GM19023 (cell line): ENCODE data around the gene ZFP3.
"Not testable (repeated sequence)": the region's sequence is repeated elsewhere in the genome, so short reads cannot be mapped to it uniquely, and the experiment has no call there.

Experiments used
- ATAC-seq: cut with Tn5 transposase; IDR thresholded peaks from one replicate; pipeline ENCODE4 v1.9.1; 2021; ENCODE audit warnings: mild to moderate bottlenecking, moderate library complexity; ENCODE audit not compliant: unreplicated experiment

ZFP3 gene

GRCh38 chr17:5123343-5124124 is 45.3 kb downstream of the ZFP3 start:
- no peak for ATAC-seq

- not testable (repeated sequence) for ATAC-seq
Measured at GRCh38 chr17:5124125-5124760, 46.0 kb downstream of the ZFP3 start.

- ATAC-seq = not testable (repeated sequence)
Measured at GRCh38 chr17:5124896-5125295, 46.6 kb downstream of the ZFP3 start.

- ATAC-seq = no peak
Measured at GRCh38 chr17:5126719-5127488, 48.6 kb downstream of the ZFP3 start.

DNA sequence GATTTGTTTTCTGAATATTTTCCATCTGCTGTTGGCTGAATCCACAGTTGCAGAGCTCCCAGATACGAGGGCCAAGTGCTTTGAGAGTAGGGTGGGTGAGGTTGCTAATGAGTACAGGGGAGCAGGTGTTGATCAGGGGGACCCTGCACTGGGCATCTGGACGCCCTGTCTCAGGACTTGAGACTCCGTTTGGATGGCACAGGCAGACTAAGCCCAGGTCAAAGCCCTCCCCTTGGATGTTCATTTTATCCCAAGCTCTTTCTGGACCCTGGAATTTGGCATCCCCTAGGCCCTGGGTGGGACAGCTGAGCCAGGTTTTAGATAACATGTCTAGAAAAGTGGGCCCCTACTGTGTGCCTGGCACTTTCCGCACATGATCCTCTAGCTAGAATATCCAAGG is 49.6 kb downstream of the ZFP3 start:
- no peak for ATAC-seq

DNA sequence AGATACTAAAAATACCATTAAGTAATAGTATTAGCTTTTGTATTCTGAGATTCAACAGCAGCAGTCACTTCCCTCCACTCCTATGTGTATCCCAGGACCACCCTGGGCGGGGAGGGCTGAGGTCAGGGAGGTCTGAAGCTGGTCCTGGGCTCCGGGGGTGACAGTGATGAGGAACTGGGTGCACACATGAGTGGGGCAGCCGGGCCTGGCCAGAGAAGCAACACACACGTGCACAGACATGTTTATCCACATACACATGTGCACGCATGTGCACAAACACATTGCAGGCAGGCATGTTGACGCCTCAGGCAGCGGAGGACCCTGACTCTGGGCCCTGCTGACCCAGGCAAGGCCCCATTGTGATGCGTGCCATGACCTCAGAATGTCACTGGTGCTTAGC is 50.1 kb downstream of the ZFP3 start:
- ATAC-seq = not testable (repeated sequence)

DNA sequence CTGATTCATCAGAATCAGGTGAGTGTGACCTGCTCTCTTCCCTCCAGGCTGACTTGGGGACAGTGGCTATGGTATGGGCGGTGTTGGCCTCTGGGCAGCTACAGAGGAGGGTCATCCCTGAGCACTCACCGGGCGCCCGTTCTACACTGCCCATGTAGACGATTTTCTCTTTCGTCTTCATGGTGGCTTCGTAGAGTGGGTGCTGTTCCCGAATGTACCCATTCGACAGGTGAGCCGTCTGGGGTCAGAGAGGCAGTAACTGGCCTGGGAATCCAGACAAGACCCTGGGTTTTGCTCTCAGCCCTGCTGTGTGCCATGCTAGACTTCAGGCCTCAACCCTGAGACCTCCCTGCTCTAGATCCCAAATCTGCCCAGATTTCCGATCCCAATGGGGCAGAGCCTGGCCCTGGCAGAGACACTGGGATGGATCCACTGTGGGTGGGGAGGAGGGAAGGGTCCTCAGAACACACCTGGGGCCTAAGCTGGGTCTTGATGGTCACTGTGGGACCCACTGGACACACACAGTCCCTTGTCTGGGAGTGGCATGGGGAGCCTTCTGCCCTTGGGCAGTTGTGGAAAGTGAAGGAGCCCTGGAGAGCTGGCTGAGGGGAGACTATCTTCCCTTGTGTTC is 50.8 kb downstream of the ZFP3 start:
- ATAC-seq = no peak

- not testable (repeated sequence) for ATAC-seq
Measured at GRCh38 chr17:5129770-5130169, 51.5 kb downstream of the ZFP3 start.

GRCh38 chr17:5130261-5130660 is 52.0 kb downstream of the ZFP3 start:
- not testable (repeated sequence) for ATAC-seq

DNA sequence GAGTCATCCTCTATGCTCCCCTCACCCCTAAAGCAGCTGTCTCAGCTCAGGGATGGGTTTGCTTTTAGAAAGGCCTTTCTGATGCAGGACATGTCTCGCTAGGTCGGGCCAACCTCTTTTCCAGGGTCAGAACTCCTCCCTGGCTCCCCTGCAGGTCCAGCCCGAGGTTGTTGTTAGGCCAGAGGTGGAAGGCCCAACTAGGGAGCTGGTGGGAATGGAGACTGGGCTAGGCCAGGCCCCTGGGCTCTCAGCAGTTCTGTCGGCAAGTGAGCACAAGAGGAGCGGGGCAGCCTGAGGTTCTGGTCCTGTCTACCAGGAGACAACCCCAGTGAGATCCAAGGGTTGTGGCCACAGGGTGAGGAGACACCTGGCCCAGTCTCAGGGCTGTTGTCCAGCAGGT is 52.4 kb downstream of the ZFP3 start:
- ATAC-seq = not testable (repeated sequence)

DNA sequence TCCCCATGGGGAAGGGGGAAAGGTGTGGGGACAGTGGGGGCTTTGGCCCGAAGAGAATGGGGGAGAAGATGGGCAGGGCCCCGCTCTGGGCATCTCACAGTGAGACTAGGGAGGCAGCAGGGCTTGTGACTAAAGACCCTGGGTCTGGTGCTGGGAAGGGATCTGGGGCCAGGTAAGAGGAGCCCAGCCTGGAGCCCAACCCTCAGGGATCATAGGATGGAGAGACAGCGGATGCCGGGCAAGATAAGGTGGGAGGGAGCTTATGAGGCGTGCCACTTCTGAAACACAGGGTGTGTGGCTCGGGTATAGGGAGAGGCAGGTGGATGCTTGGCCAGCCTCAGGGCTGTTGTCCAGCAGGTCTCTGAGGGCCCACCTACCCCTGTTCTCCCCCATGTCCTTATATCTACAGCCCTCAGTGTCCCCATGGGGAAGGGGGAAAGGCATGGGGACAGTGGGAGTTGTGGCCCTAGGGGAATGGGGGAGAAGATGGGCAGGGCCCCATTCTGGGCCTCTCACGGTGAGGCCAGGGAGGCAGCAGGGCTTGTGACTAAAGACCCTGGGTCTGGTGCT is 53.0 kb downstream of the ZFP3 start:
- no peak for ATAC-seq

DNA sequence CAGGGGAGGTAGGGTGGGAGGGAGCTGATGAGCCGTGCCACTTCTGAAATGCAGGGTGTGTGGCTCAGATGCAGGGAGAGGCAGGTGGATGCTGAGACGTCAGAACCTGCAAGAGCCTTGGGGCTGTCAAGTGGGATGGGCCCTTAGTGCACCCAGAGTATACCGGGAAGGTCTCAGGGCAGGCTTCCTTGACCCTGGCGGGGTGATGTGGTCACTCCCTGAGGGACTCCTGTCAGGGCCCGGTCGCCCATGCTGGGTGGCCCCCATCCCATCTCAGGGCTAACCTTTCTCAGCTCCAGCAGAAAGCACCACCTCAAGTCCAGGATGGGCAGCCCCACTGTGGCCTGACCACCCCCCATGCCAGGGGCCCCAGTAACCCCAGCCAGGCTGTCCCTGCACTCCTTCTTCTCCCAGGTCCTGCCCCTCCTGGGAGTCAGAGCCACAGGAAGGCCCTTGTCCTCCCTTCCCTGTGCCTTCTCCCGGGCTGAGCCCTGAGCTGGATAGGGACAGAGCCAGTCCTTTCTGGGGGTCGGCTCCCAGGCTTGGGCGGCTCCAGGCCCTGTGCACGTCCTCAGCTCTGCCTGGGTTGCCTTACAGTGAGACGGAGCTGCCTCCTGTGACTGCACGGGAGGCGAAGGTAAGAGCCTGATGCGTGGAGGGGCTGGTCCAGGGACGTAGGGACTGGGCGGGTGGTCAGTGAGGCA is 53.7 kb downstream of the ZFP3 start:
- ATAC-seq = not testable (repeated sequence)

DNA sequence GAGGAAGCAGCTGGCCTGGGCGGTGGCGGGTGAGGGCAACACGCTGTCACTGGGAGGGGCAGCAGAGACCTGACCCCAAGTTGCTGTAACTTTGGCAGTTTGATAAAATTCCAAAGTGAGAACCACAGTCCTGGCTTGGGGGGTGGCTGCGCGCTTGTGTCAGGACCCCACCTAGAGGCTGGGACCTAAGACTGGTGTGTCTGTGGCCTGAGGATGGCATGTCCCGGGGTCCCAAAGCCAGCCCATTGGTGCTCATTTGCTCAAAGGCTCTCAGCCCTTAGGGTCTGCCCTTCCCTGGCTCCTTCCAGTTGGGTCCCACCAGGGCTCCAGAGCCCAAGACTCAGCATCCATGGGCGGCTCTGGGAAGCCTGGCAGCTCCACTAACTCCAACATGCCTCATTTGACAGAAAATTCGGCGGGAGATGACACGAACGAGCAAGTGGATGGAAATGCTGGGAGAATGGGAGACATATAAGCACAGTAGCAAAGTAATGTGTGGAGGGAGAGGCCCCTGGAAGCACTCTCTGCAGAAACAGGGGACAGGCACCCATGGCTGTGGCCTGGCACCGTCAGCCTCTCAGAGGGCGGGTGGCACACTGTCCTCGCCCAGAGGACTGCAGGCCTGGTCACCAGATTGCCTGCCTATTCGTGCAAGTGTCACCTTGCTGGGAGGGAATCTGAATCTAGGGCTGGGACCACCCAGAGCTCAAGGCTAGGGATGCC is 54.4 kb downstream of the ZFP3 start:
- ATAC-seq = not testable (repeated sequence)

DNA sequence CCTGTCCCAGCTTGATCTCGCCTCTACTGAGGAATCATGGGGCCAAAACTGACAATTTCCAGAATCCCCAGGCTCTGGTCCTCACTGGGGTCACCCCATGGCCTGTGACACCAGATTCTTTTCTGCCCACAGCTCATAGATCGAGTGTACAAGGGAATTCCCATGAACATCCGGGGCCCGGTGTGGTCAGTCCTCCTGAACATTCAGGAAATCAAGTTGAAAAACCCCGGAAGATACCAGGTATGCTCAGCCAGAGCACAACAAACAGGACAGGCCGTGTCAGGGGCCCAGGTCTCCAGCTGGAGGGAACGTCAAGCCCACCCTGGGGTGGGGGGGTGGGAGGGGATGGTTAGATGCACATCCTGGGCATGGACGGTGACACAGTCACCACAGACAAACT is 55.0 kb downstream of the ZFP3 start:
- ATAC-seq = no peak

DNA sequence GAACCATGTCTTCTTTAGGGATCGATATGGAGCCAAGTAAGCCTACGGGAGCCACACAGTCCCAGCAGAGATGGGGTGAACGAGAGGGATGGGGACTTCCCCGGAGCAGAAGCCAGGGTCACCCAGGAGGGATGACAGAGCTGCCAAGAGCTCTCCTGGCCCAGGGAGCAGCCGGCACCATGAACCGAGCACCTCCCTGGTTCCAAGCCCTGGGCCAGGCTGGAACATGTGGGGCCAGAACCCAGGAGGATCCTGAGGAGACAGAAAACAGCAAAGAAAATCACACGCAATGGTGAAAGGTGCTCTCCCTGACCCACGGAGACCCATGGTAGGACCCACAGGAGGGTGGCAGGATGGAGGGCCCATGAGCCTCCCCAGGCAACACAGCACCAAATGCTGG is 55.7 kb downstream of the ZFP3 start:
- not testable (repeated sequence) for ATAC-seq

GRCh38 chr17:5134571-5134970 is 56.3 kb downstream of the ZFP3 start:
- ATAC-seq = not testable (repeated sequence)

- not testable (repeated sequence) for ATAC-seq
Measured at GRCh38 chr17:5135131-5135712, 57.0 kb downstream of the ZFP3 start.

DNA sequence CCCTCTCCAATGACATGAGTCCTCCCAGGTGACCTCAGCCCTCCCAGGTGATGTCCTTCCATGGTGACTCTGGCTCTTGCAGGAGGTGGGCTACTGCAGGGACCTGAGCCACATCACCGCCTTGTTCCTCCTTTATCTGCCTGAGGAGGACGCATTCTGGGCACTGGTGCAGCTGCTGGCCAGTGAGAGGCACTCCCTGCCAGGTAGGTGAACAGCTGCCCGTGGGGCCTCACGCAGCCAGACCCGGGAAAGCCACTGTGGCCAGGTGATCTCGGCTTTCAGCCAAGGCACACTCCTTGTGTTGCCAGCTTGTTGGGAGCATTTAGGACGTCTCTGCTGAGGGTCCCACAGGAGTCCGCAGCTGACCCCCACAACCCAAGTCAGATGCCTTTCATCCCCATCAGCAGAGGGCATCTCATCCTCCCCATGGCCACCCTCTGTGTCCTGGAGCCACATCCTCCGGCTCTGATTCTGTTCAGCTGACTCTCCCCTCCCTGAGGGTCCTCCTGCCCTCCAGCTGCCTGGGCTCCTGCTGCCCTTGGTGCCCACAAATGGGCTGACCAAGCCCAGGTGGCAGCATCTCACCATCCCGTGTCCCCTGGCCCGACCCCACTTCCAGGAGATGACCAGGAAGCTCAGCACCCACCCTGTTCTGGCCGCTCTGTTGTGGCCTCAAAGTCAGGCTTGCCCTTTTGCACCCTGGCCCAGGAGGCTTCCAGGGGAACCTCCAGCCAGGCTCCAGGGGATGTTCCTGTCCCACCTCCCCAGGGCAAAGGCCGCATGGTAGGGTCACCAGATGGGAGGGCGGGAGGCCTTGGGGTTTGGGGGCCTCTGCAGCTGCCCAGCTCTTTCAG is 57.7 kb downstream of the ZFP3 start:
- ATAC-seq = no peak
